Astrocyte of the hippocampus (primary cell): ENCODE data around the gene TTC34.
A peak's percentile ranks its signal among the peaks of the same experiment; 100 is the strongest.
"Not testable (repeated sequence)": the region's sequence is repeated elsewhere in the genome, so short reads cannot be mapped to it uniquely, and the experiment has no call there.

ENCODE experiments used
- DNase-seq: peaks from one replicate; pipeline ENCODE4 v3.0.0; 2011; ENCODE audit warnings: low read depth, low spot score

Gene TTC34

DNA sequence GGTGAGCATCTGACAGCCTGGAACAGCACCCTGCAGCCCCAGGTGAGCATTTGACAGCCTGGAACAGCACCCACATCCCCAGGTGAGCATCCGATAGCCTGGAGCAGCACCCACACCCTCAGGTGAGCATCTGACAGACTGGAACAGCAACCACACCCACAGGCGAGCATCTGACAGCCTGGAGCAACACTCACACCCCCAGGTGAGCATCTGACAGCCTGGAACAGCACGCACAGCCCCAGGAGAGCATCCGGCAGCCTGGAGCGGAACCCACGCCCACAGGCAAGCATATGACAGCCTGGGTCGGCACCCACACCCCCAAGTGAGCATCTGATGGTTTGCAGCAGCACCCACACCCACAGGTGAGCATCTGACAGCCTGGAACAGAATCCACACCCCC lies 117.5 kb downstream of the TTC34 start:
- DNase-seq = not testable (repeated sequence)

DNA sequence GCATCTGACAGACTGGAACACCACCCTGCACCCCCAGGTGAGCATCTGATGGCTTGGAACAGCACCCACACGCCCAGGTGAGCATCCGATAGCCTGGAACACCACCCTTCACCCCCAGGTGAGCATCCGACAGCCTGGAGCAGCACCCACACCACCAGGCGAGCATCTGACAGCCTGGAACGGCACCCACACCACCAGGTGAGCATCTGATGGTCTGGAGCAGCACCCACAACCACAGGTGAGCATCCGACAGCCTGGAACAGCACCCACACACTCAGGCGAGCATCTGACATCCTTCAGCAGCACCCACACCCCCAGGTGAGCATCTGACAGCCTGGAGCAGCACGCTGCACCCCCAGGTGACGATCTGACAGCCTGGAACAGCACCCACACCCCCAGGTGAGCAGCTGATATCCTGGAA lies 118.2 kb downstream of the TTC34 start:
- not testable (repeated sequence) for DNase-seq

DNA sequence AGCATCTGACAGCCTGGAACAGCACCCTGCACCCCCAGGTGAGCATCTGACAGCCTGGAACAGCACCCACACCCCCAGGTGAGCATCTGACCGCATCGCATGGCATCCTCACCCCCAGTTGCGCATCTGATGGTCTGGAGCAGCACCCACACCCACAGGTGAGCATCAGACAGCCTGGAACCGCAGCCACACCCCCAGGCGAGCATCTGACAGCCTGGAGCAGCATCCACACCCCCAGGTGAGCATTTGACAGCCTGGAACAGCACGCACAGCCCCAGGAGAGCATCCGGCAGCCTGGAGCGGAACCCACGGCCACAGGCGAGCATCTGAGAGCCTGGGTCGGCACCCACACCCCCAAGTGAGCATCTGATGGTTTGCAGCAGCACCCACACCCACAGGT lies 118.6 kb downstream of the TTC34 start:
- DNase-seq = not testable (repeated sequence)

DNA sequence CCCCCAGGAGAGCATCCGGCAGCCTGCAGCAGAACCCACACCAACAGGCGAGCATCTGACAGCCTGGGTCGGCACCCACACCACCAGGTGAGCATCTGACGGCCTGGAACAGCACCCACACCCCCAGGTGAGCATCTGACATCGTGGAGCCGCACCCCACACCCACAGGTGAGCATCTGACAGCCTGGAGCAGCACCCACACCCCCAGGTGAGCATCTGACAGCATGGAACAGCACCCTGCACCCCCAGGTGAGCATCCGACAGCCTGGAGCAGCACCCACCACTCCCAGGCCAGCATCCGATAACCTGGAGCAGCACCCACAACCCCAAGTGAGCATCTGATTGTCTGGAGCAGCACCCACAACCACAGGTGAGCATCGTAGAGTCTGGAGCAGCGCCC lies 124.8 kb downstream of the TTC34 start:
- DNase-seq = not testable (repeated sequence)

DNA sequence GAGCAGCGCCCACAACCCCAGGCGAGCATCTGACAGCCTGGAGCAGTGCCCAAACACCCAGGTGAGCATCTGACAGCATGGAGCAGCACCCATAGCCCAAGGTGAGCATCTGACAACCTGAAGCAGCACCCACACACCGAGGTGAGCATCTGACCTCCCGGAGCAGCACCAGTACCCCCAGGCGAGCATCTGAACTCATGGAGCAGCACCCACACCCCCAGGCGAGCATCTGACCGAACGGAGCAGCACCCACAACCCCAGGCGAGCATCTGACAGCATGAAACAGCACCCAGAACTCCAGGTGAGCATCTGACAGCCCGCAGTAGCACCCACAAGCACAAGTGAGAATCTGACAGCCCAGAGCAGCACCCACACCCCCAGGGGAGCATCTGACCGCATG lies 129.8 kb downstream of the TTC34 start:
- DNase-seq = not testable (repeated sequence)

DNA sequence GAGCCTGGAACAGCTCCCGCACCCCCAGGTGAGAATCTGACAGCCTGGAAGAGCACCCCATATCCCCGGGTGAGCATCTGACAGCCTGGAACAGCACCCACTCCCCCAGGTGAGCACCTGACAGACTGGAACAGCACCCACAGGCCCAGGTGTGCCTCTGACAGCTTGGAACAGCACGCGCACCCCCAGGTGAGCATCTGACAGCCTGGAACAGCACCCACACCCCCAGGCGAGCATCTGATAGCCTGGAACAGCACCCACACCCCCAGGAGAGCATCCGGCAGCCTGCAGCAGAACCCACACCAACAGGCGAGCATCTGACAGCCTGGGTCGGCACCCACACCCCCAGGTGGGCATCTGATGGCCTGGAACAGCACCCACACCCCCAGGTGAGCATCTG lies 141.7 kb downstream of the TTC34 start:
- not testable (repeated sequence) for DNase-seq

DNA sequence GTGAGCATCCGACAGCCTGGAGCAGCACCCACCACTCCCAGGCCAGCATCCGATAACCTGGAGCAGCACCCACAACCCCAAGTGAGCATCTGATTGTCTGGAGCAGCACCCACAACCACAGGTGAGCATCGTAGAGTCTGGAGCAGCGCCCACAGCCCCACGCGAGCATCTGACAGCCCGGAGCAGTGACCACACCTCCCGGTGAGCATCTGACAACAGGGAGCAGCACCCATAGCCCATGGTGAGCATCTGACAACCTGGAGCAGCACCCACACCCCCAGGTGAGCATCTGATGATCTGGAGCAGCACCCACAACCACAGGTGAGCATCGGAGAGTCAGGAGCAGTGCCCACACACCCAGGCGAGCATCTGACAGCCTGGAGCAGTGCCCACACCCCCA lies 143.6 kb downstream of the TTC34 start:
- not testable (repeated sequence) for DNase-seq

DNA sequence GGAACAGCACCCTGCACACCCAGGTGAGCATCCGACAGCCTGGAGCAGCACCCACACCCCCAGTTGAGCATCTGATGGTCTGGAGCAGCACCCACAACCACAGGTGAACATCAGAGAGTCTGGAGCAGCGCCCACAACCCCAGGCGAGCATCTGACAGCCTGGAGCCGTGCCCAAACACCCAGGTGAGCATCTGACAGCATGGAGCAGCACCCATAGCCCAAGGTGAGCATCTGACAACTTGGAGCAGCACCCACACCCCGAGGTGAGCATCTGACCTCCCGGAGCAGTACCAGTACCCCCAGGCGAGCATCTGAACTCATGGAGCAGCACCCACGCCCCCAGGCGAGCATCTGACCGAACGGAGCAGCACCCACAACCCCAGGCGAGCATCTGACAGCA lies 144.4 kb downstream of the TTC34 start:
- peak; percentile 33 for DNase-seq

DNA sequence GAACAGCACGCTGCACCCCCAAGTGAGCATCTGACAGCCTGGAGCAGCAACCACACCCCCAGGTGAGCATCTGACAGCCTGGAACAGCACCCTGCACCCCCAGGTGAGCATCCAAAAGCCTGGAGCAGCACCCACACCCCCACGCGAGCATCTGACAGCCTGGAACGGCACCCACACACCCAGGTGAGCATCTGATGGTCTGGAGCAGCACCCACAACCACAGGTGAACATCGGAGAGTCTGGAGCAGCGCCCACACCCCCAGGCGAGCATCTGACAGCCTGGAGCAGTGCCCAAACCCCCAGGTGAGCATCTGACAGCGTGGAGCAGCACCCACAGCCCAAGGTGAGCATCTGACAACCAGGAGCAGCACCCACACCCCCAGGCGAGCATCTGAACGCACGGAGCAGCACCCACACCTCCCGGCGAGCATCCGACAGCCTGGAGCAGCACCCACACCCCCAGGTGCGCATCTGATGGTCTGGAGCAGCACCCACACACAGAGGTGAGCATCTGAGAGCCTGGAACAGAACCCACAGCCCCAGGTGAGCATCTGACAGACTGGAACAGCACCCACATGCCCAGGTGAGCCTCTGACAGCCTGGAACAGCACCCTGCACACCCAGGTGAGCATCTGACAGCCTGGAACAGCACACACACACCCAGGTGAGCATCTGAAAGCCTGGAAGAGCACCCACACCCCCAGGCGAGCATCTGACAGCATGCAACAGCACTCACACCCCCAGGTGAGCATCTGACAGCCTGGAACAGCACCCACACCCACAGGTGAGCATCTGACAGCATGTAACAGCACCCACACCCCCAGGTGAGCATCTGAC lies 145.7 kb downstream of the TTC34 start:
- DNase-seq = not testable (repeated sequence)

DNA sequence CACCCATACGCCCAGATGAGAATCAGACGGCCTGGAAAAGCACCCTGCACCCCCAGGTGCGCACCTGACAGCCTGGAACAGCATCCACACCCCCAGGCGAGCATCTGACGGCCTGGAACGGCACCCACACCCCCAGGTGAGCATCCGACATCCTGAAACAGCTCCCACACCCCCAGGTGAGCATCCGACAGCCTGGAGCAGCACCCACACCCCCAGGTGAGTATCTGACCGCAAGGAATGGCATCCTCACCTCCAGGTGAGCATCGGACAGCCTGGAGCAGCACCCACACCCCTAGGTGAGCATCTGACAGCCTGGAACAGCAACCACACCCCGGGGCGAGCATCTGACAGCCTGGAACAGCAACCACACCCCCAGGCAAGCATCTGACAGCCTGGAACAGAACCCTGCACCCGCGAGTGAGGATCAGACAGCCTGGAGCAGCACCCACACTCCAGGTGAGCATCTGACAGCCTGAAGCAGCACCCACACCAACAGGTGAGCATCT lies 147.0 kb downstream of the TTC34 start:
- DNase-seq = not testable (repeated sequence)

DNA sequence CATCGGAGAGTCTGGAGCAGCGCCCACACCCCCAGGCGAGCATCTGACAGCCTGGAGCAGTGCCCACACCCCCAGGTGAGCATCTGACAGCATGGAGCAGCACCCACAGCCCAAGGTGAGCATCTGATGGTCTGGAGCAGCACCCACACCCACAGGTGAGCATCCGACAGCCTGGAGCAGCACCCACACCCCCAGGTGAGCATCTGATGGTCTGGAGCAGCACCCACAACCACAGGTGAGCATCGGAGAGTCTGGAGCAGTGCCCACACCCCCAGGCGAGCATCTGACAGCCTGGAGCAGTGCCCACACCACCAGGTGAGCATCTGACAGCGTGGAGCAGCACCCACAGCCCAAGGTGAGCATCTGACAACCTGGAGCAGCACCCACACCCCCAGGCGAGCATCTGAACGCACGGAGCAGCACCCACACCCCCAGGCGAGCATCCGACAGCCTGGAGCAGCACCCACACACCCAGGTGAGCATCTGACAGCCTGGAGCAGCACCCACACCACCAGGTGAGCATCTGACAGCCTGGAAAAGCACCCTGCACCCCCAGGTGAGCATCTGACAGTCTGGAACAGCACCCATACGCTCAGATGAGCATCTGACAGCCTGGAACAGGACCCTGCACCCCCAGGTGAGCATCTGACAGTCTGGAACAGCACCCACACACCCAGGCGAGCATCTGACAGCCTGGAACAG lies 147.6 kb downstream of the TTC34 start:
- DNase-seq = not testable (repeated sequence)

DNA sequence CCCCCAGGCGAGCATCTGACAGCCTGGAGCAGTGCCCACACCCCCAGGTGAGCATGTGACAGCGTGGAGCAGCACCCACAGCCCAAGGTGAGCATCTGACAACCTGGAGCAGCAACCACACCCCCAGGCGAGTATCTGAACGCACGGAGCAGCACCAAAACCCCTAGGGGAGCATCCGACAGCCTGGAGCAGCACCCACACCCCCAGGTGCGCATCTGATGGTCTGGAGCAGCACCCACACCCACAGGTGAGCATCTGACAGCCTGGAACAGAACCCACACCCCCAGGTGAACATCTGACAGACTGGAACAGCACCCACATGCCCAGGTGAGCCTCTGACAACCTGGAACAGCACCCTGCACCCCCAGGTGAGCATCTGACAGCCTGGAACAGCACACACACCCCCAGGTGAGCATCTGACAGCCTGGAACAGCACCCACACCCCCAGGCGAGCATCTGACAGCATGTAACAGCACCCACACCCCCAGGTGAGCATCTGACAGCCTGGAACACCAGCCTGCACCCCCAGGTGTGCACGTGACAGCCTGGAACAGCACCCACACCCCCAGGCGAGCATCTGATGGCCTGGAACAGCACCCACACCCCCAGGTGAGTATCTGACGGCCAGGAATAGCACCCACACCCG lies 148.4 kb downstream of the TTC34 start:
- DNase-seq = not testable (repeated sequence)

DNA sequence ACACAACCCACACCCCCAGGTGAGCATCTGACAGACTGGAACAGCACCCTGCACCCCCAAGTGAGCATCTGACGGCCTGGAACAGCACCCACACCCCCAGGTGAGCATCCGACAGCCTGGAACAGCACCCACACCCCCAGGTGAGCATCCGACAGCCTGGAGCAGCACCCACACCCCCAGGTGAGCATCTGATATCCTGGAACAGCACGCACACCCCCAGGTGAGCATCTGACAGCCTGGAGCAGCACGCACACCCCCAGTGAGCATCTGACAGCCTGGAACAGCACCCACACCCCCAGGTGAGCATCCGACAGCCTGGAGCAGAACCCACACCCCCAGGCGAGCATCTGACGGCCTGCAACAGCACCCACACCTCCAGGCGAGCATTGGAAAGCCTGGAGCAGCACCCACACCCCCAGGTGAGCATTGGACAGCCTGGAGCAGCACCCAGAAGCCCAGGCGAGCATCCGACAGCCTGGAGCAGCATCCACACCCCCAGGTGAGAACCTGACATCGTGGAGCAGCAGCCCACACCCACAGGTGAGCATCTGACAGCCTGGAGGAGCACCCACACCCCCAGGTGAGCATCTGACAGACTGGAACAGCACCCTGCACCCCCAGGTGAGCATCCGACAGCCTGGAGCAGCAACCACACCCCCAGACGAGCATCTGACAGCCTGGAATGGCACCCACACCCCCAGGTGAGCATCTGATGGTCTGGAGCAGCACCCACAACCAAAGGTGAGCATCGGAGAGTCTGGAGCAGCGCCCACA lies 149.2 kb downstream of the TTC34 start:
- not testable (repeated sequence) for DNase-seq

DNA sequence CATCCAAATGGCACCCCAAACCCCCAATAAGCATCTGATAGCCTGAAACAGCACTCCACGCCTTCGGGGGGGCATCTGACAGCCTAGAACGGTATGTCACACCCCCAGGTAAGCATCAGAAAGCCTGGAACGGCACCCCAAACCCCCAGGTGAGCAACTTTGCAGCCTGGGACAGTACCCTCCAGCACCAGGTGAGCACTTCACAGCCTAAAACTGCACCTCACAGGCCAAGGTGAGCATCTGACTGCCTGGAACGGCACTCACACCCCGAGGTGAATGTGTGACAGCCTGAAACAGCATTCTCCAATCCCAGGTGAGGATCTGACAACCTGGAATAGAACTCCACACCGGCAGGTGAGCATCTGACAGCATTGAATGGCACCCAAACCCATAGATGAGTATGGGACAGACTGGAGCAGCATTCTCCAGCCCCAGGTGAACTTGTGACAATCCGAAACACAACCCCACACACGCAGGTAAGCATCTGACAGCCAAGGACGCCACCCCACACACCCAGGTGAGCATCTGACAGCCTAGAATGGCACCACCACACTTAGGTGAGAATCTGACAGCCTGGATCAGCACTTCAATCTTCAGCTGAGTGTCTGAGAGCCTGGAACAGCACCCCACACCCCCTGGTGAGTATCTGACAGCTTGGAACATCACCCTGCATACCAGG lies 150.4 kb downstream of the TTC34 start:
- DNase-seq = no peak

DNA sequence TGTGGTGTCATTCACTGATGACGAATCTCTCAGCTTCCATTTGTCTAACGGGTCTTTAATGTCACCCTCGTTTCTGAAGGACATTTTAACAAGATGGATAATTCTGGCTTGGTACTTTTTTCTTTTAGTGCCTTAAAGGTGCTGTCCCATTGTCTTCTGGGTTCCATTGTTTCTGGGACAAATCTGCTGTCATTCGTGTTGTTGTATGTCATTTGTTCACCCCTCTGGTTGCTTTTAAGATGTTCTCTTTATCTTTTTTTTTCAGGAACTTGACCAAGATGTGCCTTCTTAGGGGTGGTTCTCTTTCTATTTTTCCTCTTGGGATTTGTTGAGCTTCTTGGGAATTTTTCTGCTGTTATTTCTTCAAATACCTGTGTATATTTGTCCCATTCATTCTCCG lies 154.7 kb downstream of the TTC34 start:
- no peak for DNase-seq

DNA sequence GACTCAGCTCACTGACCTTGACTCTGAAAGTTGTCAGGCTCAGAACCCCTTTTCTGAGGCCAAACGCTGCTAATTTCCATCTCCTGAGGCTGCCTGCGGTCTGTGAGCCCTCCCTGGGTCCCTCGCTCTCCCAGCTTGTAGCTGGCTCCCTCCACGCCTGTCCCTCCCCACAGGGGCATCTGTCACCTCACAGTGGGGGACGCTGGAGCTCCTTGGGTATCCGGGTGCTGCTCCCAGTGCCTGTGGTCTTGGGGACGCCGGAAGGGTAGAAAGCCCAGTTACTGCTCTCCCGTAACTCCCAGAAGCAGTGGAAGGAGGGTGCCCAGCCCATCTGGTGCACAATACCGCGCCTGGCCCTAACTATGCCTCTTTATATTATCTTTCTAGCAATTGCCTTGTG lies 155.7 kb downstream of the TTC34 start:
- DNase-seq = no peak

DNA sequence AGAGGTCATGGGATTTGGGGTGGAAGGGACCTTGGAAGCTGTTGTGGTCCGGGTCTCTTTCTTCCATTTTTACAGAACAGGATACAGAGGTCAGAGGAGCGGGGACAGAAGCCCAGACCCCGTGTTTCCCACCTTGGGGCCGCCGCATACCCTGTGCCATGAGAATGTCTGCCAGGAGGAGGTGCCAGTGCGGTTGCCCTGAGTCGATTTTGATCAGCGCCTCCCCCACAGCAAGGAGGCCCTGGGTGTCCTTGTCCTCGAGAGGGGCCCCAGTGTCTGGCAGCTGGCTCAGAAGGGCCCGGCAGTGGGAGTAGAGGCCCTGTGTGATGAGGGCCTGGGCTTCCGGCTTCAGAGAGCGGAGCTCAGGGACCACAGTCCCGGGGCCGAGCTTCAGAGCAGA lies 156.3 kb downstream of the TTC34 start:
- no peak for DNase-seq

DNA sequence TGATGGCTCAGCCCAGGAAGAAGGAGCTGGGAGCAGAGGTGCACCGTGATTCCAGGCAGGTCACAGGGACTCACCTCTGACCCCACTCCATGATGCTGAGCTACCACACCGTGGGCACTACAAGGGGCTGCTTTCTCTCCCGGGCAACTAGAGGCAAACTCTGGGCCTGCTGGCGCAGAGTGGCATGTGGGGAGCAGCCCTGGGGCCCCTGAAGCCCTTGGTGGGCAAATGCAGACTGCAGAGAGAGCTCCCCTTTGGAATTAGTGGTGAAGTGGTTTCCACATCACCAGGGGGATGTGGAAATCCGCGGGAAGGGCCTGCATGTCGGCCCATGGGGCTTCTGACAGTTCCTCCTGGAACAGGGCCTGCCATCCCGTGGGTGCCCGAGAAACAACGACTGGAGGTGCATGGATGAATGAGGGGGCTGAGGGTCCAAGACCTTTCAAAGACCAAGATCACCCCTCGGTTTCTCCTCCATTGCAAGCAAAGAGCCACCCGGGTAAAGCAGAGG lies 156.8 kb downstream of the TTC34 start:
- no peak for DNase-seq

DNA sequence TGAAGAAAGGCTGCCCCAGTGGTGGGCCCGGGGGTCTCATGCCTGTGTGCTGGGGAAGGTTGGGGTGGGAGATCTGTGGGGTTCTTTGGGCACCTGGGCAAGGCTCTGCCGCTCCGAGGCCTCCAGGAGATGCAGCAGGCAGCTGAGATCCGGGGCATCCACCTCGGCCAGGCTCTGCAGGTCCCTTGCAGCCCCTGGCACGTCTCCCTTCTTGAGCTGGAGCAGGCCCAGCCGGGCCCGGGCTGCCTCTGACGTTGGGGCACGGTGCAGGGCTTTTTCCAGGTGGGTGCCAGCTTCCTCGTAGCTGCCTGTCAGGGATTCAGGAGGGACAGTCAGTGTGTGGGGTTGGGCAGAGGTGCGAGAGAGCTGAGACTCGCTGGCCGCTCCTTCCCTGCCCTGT lies 157.3 kb downstream of the TTC34 start:
- DNase-seq = no peak

DNA sequence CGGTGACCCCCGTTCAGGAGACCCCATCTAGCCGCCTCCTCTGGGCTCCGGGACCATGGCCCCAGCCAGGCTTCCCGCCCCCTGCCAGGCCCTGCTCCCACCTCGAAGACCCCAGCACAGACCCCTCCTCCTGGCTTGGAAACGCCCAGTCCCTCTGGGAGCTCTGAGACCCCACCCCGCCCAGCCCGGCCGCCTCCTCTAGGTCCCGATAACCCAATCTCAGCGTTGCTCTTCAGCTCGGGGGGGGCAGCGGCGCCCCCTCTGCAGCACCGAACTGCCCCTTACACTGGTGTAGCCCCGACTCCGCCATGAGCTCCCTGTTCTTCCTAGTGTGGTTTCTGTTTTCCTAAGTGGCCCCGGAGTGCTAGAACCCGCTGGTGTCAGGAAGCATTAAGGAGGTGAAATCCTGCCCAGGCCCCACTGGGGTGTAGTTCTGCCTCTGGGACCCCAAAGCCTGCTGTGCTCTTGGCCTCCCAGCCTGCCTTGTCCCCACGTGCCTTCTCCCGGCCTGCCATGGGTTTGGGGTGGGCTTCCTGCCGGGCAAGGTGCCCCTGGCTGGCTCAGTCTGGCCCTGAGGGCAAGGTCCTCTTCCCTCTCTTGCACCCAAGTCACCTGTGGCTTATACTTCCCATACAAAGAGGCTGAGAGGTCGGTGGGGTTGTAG lies 157.9 kb downstream of the TTC34 start:
- DNase-seq = no peak
